Activated T-helper 9 cell treated with anti-CD3 and anti-CD28 coated beads, Interleukin-2, amount 50 U/mL, for 16 hours (primary cell): ENCODE measurements around the gene OVCA2.
"Not testable (repeated sequence)": the region's sequence is repeated elsewhere in the genome, so short reads cannot be mapped to it uniquely, and the experiment has no call there.

Experiments
- DNase-seq: peaks from one replicate; pipeline ENCODE4 v3.0.0-alpha.2; 2020; ENCODE audit warnings: low read depth

Gene OVCA2

DNA sequence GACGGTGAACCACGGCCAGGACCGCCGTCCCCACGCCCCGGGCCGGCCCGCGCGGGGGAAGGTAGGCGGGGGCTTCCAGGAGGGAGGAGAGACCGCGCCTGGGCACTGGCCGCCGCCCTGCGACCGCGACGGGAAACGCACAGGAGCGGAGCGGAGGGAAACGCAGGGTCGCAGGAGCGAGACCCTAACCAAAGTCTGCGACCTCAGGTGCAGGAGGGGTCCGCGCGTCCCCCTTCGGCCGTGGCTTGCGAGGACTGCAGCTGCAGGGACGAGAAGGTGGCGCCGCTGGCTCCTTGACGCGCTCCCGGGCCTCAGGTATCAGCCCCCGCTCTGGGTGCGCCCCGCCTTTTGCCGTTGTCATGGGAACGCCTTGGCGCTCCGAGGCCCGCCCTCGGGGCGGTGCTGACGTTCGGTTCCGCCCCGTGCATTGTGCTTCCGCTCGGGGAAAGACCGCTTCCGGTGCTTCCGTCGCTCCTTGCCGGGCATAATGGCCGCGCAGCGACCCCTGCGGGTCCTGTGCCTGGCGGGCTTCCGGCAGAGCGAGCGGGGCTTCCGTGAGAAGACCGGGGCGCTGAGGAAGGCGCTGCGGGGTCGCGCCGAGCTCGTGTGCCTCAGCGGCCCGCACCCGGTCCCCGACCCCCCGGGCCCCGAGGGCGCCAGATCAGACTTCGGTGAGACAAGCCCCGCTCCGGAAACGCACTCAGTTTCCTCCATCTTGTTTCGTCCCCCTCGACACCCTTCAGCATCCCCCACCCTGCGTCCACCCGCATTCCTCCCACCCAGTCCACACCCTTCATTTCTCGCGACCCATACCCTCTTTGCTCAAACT lies at the start of gene OVCA2:
Gene OVCA2 (plus strand): TSS at position 462 of the 829 bp plus-strand sequence. CDS start 26 bp downstream, at position 488.
- peak; percentile 96 for DNase-seq

DNA sequence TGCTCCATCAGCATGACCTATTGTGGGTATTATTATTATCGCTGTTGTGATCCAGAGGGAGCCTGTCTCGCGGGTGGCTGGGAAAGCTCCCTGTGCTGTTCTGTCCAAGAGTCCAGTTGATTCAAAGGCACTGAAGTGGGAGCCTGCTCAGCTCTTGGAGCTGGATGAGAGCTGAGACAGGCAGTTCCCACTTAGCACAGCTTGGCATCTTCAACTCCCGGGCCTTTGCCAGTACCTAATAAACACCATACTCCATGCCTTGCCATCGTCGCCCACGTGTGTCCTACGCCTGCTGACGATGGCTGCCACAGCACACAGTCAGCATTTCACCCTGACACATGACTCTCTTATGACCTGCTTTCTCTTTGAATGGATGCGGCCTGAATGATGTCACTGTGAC lies 49.3 kb upstream of the OVCA2 start:
- no peak for DNase-seq

DNA sequence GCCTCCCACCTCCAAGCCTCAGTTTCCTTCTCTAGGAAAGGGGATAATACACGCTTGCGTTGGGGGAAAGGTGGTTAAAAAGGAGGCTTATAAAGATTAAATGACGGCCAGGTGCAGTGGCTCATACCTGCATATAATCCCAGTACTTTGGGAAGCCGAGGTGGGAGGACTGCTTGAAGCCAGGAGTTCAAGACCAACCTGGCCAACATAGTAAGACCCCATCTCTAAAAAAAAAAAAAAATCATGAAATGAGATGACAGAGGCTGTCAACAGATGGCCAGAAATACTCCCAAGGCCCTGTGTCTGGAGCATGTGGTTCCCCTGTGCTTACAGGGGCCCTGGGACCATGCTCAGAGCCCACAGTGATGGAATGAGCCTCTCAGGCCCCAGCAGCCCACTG lies 47.1 kb upstream of the OVCA2 start:
- DNase-seq: no peak

DNA sequence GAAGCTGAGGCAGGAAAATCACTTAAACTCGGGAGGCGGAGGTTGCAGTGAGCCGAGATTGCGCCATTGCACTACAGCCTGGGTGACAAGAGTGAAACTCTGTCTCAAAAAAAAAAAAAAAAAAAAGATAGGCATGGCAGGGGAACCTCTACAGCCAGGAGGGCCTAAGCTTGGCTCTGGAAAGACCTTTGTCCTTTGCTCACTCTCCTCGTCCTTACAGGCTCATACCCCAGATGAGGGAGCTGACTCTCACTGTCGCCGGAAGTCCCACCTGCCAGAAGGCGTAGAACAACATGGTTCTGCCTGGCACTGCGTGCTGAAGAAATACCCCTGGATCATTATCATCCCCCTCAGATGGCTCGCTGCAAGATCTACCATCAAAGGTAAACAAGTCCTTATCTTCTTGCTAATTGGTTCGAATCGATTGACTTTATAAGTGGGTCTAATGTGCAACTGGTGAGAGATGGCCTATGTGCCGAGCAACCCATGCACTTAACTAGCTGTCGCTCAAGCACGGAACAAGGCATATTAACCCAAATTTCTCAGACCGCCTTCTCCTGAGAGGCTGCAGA lies 46.4 kb upstream of the OVCA2 start:
- no peak for DNase-seq

DNA sequence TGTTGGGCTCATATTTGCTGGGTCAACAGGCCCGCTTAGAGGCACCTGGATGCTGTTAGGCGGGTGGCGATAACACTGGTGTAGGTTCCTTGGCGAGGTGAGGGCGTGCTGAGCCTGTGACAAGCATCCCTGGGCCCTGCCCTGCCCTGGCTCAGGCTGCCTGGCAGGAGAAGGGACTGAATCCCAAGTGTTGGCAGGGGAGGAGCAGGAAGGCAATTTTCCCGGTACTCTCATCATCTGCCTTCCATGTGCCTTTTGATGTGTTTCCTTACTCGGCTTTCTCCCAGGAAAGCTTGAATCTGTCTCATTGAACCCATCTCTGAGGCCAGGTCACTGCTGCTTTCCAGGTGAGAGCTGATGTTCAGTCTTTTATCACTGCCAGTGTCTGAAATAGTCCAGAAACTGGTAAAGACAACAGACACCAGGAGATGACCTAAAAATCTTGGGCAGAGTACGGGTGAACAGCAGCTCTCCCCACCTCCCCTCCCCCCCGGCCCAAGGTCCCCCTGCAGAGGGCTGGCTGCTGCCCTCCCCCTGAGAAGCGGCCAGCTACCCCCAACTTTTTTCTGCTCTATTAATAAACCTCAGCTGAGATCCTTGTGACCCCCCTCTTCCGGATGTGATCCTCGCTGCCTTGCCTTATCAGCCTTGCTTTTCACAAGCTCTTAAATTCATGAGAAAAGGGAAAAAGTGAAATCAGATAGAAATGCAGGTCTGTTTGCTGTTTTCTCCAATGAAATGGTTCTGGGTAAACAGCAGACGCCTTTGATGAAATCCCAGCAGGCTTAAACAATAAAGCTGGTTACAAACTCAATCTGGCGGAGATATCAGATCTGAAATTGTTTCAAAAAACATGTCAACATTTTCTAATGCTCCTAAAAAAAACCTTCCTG lies 45.7 kb upstream of the OVCA2 start:
- DNase-seq: no peak

DNA sequence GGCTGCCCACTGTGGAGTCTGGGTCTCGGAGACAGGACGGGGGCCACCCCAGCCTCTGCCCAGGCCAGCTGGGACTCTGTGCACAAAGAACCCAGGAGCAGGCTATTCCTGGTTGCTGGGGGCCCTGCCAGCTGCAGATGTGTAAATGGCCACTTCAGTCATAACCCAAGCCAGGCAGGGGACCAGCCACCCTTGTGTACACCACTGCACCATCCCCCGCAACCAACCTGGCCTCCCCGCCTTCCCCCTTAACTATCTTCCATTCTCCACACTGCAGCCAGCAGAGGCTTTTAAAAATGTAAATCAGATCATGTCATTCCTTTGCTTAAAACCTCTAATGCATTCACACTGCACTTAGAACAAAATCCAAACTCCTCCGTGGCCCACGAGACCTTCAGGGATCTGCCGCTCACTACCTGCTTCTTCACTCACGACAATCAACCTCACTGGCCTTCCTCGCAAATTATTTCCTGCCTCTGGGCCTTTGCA lies 45.0 kb upstream of the OVCA2 start:
- DNase-seq: no peak

DNA sequence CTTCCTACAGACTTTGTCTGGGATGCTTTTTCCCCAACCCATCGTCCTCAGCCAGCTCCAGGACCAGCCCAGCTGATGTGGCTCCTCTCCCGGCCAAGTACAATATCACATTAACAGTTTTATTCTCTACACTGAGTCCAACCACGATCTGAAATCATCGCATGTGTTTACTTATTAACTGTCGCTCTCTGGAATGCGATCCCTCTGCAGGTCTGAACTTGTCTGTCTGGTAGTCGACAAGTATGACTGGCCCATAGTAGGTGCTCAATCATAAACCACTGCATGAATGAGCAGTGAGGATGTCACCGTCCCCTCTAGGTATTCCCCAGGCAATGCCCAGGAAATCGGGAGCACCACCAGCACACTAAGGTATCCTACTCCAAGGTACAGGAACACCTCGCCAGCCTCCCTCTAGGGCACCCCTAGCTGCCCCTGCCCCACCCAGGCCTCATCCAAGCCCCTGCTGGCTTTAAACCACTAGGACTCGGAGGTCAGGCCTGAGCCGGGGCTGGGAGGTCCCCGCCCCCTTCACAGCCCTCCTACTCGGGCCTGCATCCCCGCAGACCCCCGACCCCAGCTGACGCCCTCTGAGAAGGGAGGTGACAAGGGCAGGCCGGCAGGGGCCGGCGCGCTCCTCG lies 44.4 kb upstream of the OVCA2 start:
- DNase-seq: no peak

DNA sequence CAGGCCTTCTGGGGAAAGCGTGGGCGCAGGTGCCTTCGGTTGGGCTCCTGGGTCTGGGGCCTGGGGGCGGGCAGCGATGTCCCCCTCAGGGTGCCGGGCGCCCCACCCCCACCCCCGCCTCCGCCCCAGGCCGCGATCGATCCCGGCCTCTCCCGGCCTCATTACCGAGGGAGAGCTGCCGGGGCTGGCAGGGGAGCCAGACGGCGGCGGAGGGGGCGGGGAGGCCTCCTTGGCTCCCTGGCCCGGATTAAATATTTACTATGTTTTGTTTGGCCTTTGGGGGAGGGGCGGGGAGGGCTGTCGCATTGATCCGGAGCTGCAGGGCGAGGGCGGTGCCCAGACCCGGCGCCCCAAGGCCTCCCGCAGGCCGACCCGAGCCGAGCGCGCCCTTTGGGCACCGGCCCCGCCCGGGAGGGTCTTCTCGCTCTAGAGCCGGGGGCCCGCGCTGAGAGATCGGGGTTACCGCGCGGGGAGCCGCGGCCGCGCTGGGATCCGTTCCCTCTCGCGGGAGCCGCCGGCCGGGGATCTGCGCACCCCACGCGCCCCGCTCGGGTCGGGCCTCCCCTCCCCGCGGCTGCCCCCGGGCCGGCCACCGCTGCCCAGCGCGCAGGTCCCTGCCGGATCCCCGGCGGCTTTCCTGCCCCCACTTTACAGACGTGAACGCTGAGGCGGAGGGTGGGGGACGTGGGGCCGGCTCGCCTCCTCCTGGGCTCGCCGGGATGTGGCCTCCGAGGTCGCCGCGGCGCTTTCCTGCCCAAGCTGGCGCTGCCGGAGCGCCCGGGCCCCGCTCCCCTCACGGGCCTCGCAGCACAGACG lies 43.7 kb upstream of the OVCA2 start:
- no peak for DNase-seq

DNA sequence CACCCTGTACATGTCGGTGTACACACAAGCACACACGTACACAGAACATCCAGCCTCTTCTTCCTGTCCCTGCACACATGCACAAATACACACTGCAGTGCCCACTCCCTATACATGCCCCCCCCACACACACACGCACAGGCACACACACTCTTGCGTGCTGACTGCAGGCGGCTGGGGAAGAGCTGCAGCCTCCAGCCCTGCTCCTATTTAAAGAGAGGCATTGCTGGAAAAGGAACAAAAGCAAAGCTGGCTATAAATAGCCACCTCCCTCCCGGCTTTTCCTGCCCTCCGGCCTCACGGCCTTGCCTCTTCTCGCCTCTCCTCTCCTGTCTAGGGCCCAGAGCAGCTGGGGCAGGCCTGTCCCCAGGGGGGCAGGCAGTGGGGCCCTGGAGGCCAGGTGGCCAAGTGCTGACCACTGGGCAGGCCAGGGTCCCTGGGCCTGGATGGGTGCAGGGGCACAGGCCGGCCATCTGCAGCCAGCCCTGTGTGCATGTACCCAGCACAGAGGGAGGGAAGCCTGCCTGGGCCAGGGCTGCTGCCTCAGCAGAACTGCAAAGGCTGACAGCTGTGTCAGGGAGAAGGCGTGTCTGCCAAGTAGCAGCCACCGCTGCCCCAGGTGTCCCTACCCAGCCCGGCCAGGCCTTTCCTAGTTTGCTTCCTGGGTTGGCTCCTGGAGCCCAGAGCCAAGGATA lies 42.1 kb upstream of the OVCA2 start:
- DNase-seq: no peak

DNA sequence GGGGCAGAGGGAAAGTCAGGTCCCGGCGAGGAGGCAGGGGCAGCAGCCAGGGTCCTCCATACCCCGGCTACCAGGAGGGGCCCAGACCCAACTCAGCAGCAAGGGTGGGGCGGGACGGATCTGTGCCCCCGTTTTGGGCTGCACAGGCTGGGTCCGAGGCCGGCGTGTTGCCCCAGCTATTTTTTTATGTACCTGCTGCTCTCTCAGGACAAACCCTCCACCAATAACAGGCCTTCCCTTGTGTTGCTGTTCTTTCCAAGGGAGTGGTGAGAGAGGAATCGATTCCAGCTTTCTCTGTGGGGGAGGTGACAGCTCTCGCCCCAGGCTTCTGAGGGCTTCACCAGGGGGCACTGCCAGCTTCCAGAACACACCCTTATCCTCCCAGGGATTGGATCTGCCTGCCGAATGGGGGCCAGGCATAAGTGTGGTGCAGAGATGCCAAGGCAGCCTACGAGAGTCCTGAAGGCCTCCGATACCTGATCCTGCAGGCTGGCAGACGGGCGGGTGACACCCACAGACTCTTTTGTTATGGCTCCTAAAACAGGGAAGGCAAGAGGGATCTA lies 39.0 kb upstream of the OVCA2 start:
- DNase-seq: no peak

DNA sequence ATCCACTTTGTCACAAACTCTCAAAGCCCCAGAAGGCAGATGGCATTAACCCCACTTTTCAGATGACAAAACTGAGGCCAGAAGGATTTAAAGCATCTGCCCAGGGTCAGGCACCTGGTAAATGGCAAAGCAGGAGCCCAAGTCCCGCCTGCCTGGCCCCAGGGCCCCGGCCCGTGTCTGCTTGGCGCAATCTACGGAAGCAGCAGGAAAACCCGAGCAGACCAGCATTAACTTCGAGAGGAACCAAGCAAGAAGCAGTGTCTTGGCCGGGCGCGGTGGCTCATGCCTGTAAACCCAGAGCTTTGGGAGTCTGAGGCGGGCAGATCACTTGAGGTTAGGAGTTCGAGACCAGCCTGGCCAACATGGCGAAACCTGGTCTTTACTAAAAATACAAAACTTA lies 38.3 kb upstream of the OVCA2 start:
- no peak for DNase-seq

DNA sequence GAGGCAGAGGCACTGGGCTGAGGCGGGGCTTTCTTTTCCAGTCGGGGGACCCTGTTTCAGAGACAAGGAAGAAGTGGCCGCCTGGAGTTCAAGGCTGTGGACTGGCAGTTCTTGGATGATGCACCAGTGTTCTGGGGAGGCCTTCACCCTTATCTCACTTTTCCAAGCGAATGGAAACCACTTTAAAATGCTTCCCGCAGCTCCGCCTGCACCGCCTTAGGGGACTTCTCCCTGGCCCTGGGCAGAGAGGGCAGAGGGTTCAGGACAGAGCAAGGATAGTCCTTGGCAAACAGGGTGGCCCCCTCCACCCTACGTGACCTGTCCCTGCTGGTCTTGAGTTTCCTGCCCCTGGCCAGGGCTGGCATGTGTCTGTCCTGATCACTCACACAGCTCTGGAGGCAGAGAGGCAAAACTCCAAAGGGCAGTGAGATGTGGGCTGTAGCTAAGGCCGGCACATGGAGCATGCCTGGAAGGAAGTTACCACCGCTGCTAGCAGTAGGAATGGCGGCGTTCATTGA lies 37.3 kb upstream of the OVCA2 start:
- DNase-seq: no peak

DNA sequence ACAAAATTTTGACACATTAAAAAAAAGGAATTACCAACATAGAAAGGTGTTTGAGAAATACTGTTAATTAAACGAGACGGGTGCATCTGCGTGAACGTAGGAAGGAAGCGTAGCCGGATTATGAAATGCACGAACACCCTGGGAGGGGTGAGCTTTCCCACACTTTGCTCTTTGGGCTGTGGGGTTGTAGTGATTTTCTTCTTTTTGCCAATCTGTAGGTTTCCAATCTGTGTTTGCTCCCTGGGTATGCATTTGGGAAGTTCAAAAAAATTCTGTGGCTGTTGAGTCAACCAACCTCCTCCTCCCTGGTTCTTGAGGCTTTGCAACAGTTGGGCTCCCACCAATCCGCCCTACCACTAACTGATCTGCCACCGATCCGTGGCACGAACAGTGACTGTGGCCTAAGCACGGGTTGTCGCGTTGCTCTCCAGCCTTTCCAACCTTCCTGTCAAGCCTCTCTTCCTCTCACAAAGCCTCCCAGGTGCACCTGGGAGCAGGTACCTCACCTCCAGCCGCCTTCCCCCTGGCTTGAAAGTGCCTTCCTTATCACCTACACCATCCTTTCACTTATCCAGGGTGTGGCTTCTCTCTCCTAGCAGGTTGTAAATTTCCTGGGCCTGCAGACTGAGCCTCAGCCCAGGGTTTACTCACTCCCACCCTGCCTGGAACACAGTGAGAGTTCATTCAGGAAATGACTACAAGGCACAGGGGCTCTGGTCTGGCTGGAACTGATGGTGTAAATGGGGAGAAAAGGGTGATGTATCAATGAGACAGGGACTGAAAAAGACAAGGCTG lies 33.3 kb upstream of the OVCA2 start:
- DNase-seq: no peak

DNA sequence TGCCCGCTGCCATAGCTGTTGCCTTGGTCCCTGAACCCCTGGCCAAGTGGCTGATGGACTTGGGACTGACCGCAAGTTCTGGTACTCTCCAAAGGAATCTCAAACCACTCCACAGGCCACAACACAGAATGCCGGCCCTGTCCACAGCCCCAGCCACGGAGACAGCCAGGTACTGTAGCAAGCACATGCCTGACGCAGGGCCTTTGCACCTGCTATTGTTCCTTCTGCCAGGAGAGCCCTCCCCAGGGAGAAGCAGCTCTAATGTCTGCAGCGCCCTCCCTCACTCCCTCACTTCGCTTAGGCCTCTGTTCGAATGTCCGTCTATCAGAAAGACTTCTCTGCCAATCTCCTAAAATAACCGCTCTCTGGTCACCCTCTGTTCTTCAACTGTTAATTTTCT lies 32.1 kb upstream of the OVCA2 start:
- no peak for DNase-seq

DNA sequence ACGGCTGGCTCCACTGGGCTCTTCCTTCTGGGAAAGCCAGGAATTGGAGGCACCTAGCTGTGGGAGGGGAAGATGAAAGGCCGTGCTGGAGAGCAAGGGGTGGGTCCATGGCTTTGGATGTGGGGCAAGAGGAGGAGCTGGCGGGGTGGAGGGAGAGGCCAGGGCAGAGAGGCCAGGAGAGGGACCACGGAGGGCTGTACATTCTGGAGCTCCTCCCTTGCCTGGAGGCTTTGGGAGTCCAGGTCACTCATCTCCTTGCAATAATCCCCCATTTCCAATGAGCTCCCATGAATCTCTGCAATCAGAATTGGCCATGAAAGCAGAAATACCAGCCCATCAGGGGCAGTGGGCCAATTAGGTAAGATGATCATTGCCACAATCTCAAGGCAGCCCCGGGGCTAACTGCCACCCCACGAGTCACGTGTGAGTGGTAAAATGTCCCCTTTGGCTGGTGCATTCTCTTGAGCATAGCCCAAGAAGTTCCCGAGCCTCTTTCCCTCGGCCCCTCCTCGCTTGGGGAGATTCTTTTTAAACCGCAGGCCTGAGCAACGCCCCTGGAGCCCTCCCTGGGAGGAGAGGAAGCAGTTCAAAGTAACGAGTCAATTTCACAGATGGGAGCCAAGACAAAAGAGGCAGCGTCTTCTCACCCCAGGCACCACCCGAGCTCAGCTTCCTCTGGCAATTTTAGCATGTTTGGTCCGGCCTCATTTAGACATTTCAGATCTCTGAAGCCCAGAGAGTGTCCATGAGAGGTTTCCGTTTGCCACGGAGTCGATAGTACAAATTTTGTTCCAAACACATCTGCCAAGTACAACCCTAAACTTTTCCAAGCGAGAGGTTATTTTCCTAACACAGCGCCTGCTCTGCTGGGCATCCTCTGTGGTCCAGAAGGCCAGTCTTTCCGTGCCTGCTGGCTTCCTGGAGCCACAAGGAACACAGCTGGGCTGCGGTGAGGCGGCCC lies 30.1 kb upstream of the OVCA2 start:
- DNase-seq: no peak

DNA sequence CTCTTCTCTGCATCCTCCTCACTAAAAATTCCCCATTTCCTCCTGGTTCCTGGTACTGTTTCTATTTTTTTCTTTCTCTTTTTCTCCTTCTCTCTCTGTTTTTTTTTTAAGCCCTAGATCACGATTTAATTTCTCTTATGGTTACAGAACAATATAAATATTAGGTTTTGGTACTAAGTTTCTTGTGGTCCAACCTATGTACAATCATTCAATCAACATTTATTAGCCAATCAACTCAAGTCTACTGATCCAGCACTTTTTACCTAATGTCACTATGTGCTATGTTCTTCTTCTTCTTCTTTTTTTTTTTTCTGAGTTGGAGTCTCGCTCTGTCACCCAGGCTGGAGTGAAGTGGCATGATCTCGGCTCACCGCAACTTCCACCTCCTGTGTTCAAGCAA lies 29.3 kb upstream of the OVCA2 start:
- DNase-seq: no peak

DNA sequence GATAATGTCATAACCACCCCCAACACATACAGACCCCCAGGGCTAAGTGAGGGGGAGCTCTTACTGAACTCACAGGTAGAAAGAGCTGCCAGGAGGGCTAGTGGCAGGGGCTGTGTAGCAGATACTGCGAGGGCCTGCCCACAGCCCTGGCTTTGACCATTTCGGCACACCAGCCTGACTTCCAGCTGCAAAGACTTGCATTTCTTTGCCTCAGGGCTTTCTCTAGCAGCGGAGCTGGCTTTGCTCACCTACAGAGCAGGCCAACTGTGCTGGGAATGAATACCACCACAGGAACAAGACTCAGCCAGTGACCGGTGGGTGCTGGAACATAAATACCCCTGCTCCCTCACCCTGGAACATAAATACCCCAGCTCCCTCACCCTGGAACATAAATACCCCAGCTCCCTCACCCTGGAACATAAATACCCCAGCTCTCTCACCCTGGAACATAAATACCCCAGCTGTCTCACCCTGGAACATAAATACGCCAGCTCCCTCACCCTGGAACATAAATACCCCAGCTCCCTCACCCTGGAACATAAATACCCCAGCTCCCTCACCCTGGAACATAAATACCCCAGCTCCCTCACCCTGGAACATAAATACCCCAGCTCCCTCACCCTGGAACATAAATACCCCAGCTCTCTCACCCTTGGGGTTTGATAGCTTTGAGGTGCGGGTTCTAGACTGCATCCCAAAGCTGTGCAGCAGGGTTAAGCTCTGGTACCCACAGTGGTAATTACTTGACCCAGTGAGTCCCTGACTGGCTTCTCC lies 28.4 kb upstream of the OVCA2 start:
- DNase-seq: not testable (repeated sequence)
